Chondrocyte (in vitro differentiated cells): ENCODE measurements around the gene OR51E2. TPM values are rescaled to one million over a fixed set of nuclear protein-coding genes. Genes with fewer than 3 reads are reported as not detected.

Experiments used
- DNase-seq: peaks from one replicate; pipeline ENCODE4 v3.0.0; 2021; ENCODE audit warnings: mixed read lengths, low spot score
- H3K27ac Mint-ChIP-seq: one replicate; pipeline ENCODE4 v1.8.0; 2021; ENCODE audit warnings: mild to moderate bottlenecking, moderate library complexity, mixed read lengths; ENCODE audit not compliant: unreplicated experiment
- H3K27me3 Mint-ChIP-seq: 2 replicates; pipeline ENCODE4 v1.8.0; 2021; ENCODE audit warnings: low read depth, mixed read lengths
- H3K36me3 Mint-ChIP-seq: 2 replicates; pipeline ENCODE4 v1.8.0; 2021; ENCODE audit warnings: low read depth, mixed read lengths
- H3K4me1 Mint-ChIP-seq: 2 replicates; pipeline ENCODE4 v1.8.0; 2021; ENCODE audit warnings: low read depth, mild to moderate bottlenecking, mixed read lengths
- H3K4me3 Mint-ChIP-seq: one replicate; pipeline ENCODE4 v1.8.0; 2021; ENCODE audit warnings: mild to moderate bottlenecking, moderate library complexity, mixed read lengths; ENCODE audit not compliant: unreplicated experiment
- H3K9me3 Mint-ChIP-seq: 2 replicates; pipeline ENCODE4 v1.8.0; 2021; ENCODE audit warnings: low read depth, mixed read lengths
- CTCF ChIP-seq: fragments of 200-600 bp; sonication (generic); IDR thresholded peaks from 2 replicates; pipeline ENCODE4 v1.5.0; 2021; ENCODE audit warnings: antibody characterized with exemption, mild to moderate bottlenecking, moderate library complexity
- total RNA-seq: library from RNA; stranded (reverse); gene quantifications from 3 replicates; pipeline ENCODE4 v1.2.1, GENCODE V29; 2021

Gene OR51E2
- total RNA-seq, 1 donor from 2014 or later, result 3.2 TPM

GRCh38 chr11:4673781-4674180 lies 23.9 kb downstream of the OR51E2 start:
- Mint-ChIP-seq H3K4me1 (peaks cover 36% of the 10 kb centered on the region), H3K36me3 (no peaks in the 10 kb centered on the region), H3K27me3 (no peaks in the 10 kb centered on the region), H3K27ac (peak overlapping the region; percentile 91), H3K9me3 (peaks cover 3% of the 10 kb centered on the region), H3K4me3 (no peak overlapping the region)
- no peak for DNase-seq
- no peak for TF ChIP-seq CTCF

GRCh38 chr11:4672470-4672869 lies 25.2 kb downstream of the OR51E2 start:
- TF ChIP-seq CTCF, result no peak
- peak overlapping the region; percentile 91 for H3K27ac Mint-ChIP-seq

GRCh38 chr11:4671741-4672140 lies 25.9 kb downstream of the OR51E2 start:
- H3K27me3 Mint-ChIP-seq, result no peaks in the 10 kb centered on the region
- DNase-seq, result no peak
- H3K4me3 Mint-ChIP-seq, result no peak overlapping the region
- peaks cover 36% of the 10 kb centered on the region for H3K4me1 Mint-ChIP-seq
- no peak for TF ChIP-seq CTCF
- H3K36me3 Mint-ChIP-seq, result no peaks in the 10 kb centered on the region
- peak overlapping the region; percentile 91 for H3K27ac Mint-ChIP-seq
- H3K9me3 Mint-ChIP-seq, result peaks cover 3% of the 10 kb centered on the region

More at GRCh38 chr11:4672470-4672869, 25.2 kb downstream of the OR51E2 start:
- H3K4me1 Mint-ChIP-seq, result peaks cover 36% of the 10 kb centered on the region
- no peak overlapping the region for H3K4me3 Mint-ChIP-seq
- no peaks in the 10 kb centered on the region for H3K27me3 Mint-ChIP-seq
- H3K9me3 Mint-ChIP-seq, result peaks cover 3% of the 10 kb centered on the region
- H3K36me3 Mint-ChIP-seq, result no peaks in the 10 kb centered on the region
- no peak for DNase-seq

- H3K27me3 Mint-ChIP-seq, result no peaks in the 10 kb centered on the region
- no peaks in the 10 kb centered on the region for H3K36me3 Mint-ChIP-seq
- H3K27ac Mint-ChIP-seq, result peak overlapping the region; percentile 76
- no peak overlapping the region for H3K4me3 Mint-ChIP-seq
- H3K9me3 Mint-ChIP-seq, result peaks cover 3% of the 10 kb centered on the region
- no peak for DNase-seq
- H3K4me1 Mint-ChIP-seq, result peaks cover 35% of the 10 kb centered on the region
- TF ChIP-seq CTCF, result no peak
These were observed 32.2 kb downstream of the OR51E2 start for GRCh38 chr11:4665424-4665823.

GRCh38 chr11:4664786-4665185 lies 32.9 kb downstream of the OR51E2 start:
- no peaks in the 10 kb centered on the region for H3K36me3 Mint-ChIP-seq
- H3K27ac Mint-ChIP-seq, result peak overlapping the region; percentile 76
- no peak overlapping the region for H3K4me3 Mint-ChIP-seq
- peaks cover 34% of the 10 kb centered on the region for H3K4me1 Mint-ChIP-seq
- peaks cover 3% of the 10 kb centered on the region for H3K9me3 Mint-ChIP-seq
- no peak for DNase-seq
- H3K27me3 Mint-ChIP-seq, result no peaks in the 10 kb centered on the region
- TF ChIP-seq CTCF, result no peak
